ENCODE measurements around the gene EPB41L4B.

The EPB41L4B gene

GRCh38 chr9:109192732-109193361, 128.0 kb downstream of the EPB41L4B start:
- no peak for DNase-seq

DNA sequence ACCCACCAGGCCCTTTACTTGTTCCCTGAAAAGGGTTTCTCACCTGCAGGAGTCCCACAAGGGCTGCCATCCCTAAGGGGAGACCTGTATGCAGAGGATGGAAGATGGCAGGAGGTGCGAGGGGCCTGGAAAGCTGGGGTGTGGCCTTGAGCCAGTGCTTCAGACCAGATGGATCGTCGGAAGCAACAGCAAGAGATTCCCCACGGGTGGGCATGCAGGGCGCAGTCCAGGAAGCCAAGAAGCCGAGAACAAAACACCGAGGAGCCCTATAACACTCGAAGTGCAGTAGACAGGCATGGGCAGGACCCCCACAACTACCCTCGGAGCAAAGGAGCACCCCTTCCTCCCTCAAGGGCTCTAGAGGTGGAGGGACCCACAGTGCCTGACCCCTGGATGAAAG, 129.1 kb downstream of the EPB41L4B start:
- no peak for DNase-seq

GRCh38 chr9:109190151-109190550, 130.7 kb downstream of the EPB41L4B start:
- DNase-seq = no peak

DNA sequence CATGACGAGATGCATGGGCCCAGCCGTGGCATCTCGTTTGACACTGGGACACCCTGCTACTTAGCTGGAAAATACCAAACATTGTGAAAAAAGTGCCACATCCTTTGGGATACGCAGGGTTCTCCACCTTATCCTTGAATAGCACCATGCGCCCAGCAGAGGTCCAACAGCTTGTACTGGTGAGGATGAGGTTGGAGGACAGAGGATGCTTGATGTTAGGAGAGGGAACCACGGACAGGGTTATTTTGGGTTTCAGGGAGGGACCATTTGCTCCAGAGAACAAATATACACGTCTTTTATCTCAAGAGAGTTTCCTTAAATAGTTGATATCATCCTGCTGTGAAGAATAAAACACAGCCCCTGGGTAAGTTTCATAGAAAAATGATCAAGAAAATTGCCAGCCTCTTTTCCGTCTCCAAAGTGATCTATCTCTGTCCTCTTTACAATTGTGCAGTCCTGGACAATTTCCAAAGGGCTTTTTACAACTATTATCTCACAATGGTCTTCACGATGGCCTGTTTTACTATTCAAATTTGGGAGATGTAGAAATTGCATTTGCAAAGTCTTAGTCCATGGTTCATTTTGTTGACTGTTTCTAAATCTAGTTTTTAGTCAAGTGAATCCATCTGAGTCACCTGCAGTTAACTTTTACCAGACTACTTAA, 133.9 kb downstream of the EPB41L4B start:
- DNase-seq = no peak

GRCh38 chr9:109182940-109183798, 137.7 kb downstream of the EPB41L4B start:
- no peak for DNase-seq

DNA sequence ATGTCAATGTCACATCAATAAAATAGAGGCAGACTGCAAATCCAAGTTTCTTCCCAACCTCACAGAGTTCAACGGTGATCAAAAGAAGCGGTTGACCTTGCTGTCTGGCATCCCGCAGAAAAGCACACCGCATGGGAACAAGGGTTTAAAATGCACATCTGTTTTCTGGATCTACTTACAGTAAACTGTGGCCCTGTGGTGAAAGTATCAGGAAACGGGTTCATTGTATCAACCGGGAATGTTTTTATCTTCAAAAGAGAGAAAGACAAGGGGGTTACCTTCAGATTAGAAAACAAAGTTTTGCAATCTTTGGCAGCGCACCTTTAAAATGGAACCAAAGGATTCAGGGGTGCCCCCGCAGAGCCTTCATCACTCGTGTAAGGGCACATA, 138.3 kb downstream of the EPB41L4B start:
- DNase-seq = no peak

DNA sequence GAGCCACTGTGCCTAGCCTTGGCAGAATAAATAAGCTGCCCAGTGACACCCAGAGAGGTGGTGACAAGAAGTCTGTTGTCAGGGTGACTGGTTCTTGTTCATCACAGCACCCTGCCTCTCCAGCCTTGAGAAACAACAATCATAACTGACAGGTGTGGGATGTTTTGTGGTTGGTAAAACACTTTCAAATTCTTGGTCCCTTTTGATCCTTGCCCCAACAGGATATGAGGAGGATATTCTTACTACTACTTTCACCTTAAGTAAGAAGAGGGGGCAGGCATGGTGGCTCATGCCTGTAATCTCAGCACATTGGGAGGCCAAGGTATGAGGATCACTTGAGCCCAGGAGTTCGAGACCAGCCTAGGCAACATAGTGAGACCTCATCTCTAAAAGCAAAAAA, 139.6 kb downstream of the EPB41L4B start:
- DNase-seq = no peak

GRCh38 chr9:109179801-109180523, 140.9 kb downstream of the EPB41L4B start:
- DNase-seq = no peak

GRCh38 chr9:109176963-109177362, 143.9 kb downstream of the EPB41L4B start:
- DNase-seq = no peak

- DNase-seq = no peak
Measured at GRCh38 chr9:109176386-109176785, 144.5 kb downstream of the EPB41L4B start.

GRCh38 chr9:109172935-109173334, 147.9 kb downstream of the EPB41L4B start:
- no peak for DNase-seq

DNA sequence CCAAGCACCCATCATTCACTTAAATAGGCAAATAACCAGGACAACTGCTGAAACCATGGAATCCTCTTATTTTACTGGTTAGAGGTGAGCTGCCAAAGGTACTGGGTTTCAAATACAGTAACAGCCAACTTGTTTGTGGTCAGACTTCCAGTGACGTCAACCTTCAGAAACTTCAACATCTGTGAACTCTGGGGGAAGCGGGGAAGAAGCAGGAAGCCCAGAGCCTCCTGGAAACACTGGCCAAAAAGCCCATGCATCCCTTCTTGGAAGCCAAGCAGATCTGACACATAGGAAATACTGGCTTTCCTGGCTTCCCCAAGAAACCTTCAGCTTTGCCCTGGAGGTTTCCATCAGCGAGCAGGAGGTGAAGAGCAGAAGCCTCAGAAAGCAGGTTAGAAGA, 148.9 kb downstream of the EPB41L4B start:
- no peak for DNase-seq

DNA sequence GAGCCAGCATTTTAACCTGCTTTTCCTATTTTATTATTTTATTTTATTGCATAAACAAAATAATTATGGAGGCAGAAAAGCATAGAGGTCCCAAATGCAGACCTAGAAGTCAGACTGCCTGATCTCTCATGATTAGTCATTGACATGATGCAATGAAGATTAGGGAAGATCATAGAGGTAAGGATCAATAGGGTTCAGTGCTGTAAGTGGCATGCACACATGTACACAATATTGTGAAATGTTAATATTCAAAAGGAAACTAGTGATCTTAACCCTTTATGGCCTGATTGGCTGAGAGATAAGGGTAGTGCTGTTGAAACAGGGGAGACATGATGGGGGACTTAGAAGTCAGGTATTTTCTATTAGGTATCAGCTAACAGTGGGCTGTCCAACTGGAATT, 152.7 kb downstream of the EPB41L4B start:
- no peak for DNase-seq

GRCh38 chr9:109167716-109168115, 153.1 kb downstream of the EPB41L4B start:
- DNase-seq = no peak

GRCh38 chr9:109166771-109167601, 153.9 kb downstream of the EPB41L4B start, which contains the start of gene FRRS1L:
FRRS1L (minus strand) TSS chr9:109167249; CDS start chr9:109167138, 111 bp downstream.
- DNase-seq = no peak

GRCh38 chr9:109166171-109166770, 154.6 kb downstream of the EPB41L4B start:
- DNase-seq = no peak

DNA sequence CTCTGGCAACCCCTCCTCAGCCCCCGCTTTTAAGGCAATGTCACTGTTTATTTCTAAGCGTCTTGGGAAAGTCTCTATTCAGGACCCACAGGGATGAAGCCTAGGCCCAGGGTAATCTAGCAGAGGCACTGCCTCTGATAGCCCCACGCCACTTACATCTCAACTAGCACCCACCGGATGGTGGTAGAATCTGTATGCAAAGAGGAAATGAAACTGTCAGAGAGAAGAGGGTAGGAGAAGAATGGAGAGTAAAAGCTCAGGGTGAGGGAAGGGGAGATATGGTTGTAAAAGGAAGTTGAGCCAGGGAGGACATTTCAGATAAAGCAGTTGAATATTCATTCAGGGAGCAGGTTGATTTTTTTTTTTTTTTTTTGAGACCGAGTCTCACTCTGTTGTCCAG, 156.8 kb downstream of the EPB41L4B start:
- DNase-seq = no peak

GRCh38 chr9:109163194-109163593, 157.7 kb downstream of the EPB41L4B start:
- no peak for DNase-seq

DNA sequence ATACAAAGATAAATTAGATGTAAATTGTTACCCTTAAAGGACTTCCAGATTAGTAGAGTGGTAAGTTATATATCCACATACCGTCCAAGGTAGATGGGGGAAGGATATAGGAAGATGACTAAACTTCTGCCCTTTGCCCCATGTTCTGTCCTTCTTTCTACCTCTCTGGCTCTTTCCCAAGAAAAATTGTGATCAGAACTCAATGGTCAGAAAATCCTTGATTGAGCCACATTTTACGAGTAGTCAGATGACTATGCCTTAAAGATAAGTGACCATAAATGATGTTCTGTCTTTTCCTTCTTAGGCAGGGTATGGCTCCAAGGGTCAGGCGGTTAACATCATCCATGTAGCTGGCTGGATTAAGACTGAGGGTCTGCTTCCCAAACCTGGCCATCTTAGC, 158.2 kb downstream of the EPB41L4B start:
- DNase-seq = no peak

DNA sequence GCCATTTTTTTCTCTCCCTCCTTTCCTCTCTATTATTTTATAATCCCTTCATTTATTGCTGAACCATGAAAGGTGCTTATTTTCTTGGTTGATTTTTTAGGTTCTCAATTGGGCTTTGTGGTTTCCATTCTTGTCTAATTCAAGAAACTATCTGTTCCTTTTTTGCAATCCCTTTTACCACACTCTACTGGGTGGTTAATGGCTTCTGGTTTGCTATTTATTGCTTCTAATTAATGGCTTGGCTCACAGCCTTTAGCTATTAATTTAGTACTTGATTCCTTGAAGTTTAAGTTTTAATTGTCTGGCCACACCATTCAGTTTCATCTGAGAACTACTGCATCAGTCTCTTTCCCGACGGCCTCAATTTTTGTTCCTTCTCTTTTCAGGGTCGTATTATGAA, 159.4 kb downstream of the EPB41L4B start:
- no peak for DNase-seq

DNA sequence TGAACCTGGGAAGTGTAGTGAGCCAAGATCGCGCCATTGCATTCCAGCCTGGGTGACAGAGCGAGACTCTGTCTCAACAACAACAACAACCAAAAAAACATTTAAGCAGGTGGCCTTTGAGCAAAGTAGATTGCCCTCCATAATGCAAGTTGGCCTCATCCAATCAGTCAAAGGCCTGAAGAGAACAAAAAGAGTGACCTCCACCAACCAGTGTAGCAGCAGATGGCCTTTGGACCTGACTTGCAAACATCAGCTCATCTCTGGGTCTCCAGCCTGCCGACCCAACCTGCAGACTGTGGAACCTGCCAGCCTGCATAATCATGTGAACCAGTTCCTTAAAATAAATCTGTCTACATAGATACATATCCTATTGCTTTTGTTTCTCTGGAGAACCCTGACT, 161.3 kb downstream of the EPB41L4B start:
- DNase-seq = no peak

GRCh38 chr9:109158651-109159050, 162.2 kb downstream of the EPB41L4B start:
- DNase-seq = no peak

Measured in activated CD8-positive, alpha-beta memory T cell treated with anti-CD3 and anti-CD28 coated beads for 24 hours (primary cell).